Neural crest cell (in vitro differentiated cells): ENCODE data around the gene CPNE7. TPM values are rescaled to one million over a fixed set of nuclear protein-coding genes. Genes with fewer than 3 reads are reported as not detected.
A peak's percentile ranks its signal among the peaks of the same experiment; 100 is the strongest.

Experiments
- DNase-seq: peaks from one replicate; pipeline ENCODE4 v3.0.0; 2021; ENCODE audit warnings: low read depth, mixed read lengths, low spot score
- H3K27ac Mint-ChIP-seq: one replicate; pipeline ENCODE4 v1.8.0; 2021; ENCODE audit warnings: mild to moderate bottlenecking, mixed read lengths; ENCODE audit not compliant: unreplicated experiment
- H3K27me3 Mint-ChIP-seq: 2 replicates; pipeline ENCODE4 v1.8.0; 2021; ENCODE audit warnings: low read depth, mild to moderate bottlenecking, mixed read lengths
- H3K36me3 Mint-ChIP-seq: 2 replicates; pipeline ENCODE4 v1.8.0; 2021; ENCODE audit warnings: low read depth, mild to moderate bottlenecking, mixed read lengths
- H3K4me1 Mint-ChIP-seq: 2 replicates; pipeline ENCODE4 v1.8.0; 2021; ENCODE audit warnings: mixed read lengths
- H3K4me3 Mint-ChIP-seq: one replicate; pipeline ENCODE4 v1.8.0; 2021; ENCODE audit warnings: mild to moderate bottlenecking, mixed read lengths
- H3K9me3 Mint-ChIP-seq: 2 replicates; pipeline ENCODE4 v1.8.0; 2021; ENCODE audit warnings: mixed read lengths
- CTCF ChIP-seq: fragments of 200-600 bp; sonication (generic); conservative IDR thresholded peaks from 2 replicates; pipeline ENCODE4 v1.5.0; 2021; ENCODE audit warnings: antibody characterized with exemption, mild to moderate bottlenecking
- total RNA-seq: library from RNA; stranded (reverse); gene quantifications from 2 replicates; pipeline ENCODE4 v1.2.1, GENCODE V29; 2021

Gene CPNE7
- total RNA-seq, 1 donor from 2014 or later: 2.7 TPM

- H3K36me3 Mint-ChIP-seq: no peaks in the 10 kb centered on the region
- TF ChIP-seq CTCF: no peak
- peaks cover 48% of the 10 kb centered on the region for H3K27me3 Mint-ChIP-seq
- no peaks in the 10 kb centered on the region for H3K4me1 Mint-ChIP-seq
- H3K27ac Mint-ChIP-seq: no peak overlapping the region
- no peak overlapping the region for H3K4me3 Mint-ChIP-seq
- H3K9me3 Mint-ChIP-seq: no peaks in the 10 kb centered on the region
- DNase-seq: no peak
These were observed 846 bp downstream of the CPNE7 start for GRCh38 chr16:89576153-89577054.

- Mint-ChIP-seq H3K9me3 (no peaks in the 10 kb centered on the region), H3K27me3 (peaks cover 49% of the 10 kb centered on the region), H3K4me1 (no peaks in the 10 kb centered on the region), H3K4me3 (no peak overlapping the region), H3K27ac (no peak overlapping the region), H3K36me3 (no peaks in the 10 kb centered on the region)
- no peak for DNase-seq
- no peak for TF ChIP-seq CTCF
These were observed 1.6 kb downstream of the CPNE7 start for GRCh38 chr16:89577055-89577759.

DNA sequence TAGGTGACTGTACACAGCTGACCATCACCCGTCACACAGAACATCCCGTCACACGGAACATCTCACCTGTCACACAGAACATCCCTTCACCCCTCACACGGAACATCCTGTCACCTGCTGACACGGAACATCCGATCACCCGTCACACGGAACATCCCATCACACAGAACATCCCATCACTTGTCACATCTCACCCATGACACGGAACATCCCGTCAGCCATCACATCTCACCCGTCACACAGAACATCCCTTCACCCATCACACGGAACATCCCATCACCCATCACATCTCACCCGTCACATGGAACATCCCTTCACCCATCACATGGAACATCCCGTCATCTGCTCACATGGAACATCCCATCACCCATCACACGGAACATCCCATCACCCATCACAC, 3.8 kb downstream of the CPNE7 start:
- TF ChIP-seq CTCF: no peak
- H3K4me1 Mint-ChIP-seq: no peaks in the 10 kb centered on the region
- no peaks in the 10 kb centered on the region for H3K36me3 Mint-ChIP-seq
- no peak for DNase-seq
- no peak overlapping the region for H3K4me3 Mint-ChIP-seq
- H3K27me3 Mint-ChIP-seq: peaks cover 32% of the 10 kb centered on the region
- H3K27ac Mint-ChIP-seq: no peak overlapping the region
- no peaks in the 10 kb centered on the region for H3K9me3 Mint-ChIP-seq

DNA sequence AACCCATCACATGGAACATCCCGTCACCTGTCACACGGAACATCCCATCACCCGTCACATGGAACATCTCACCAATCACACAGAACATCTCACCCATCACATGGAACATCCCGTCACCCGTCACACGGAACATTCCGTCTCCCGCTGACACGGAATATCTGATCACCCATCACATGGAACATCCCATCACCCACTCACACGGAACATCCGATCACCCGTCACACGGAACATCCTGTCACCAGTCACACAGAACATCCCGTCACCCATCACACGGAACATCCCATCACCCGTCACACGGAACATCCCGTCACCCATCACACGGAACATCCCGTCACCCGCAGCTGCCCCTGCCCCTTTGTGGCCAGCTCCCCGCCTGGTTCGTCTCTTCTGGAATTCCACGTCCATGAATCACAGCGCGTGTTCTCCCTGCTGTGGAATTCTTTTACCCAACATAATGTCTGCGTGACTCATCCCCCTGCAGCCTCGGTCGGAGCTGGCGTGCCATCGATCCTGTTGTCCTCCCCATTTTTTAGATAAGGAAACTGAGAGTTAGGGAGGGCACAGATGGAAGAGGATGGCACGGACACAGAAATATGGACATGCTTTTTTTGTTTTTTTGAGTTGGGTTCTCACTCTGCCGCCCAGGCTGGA, 5.6 kb downstream of the CPNE7 start:
- no peak for DNase-seq
- Mint-ChIP-seq H3K9me3 (no peaks in the 10 kb centered on the region), H3K27ac (no peak overlapping the region), H3K27me3 (peaks cover 25% of the 10 kb centered on the region), H3K4me3 (no peak overlapping the region), H3K4me1 (no peaks in the 10 kb centered on the region), H3K36me3 (no peaks in the 10 kb centered on the region)
- TF ChIP-seq CTCF: no peak

DNA sequence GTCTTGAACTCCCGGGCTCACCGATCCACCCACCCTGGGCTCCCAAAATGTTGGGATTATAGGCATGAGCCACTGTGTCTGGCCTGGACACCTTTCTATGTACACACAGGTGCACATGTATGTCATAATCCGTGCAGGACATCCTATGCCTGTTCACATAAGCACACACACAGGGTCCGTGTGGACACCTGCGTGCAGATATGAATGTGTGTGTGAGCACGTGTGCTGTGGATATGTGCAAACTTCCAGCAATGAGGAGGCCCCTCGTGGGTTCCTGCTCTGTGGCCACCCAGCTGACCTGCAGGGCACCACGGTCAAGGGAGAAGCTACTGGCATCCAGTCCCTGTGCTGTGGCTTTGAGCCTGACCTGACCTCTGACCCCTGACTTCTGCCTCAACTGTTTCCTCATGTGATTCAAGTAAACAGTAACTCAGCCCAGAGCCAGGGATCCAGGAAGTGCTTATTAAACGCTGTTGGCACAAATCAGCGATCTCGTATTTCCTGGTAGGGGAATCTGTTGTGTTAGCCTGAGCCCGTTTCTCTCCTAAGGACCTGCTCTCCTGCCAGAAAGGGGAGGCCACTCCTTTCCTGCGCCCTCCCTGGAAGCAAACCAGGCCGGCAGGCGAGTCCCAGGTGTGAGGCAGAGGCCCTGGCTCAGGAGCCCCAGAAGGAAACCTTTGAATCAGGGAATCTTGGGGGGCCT, 6.5 kb downstream of the CPNE7 start:
- peaks cover 22% of the 10 kb centered on the region for H3K27me3 Mint-ChIP-seq
- no peak for TF ChIP-seq CTCF
- H3K36me3 Mint-ChIP-seq: no peaks in the 10 kb centered on the region
- no peaks in the 10 kb centered on the region for H3K9me3 Mint-ChIP-seq
- no peak overlapping the region for H3K27ac Mint-ChIP-seq
- H3K4me3 Mint-ChIP-seq: peak overlapping the region; percentile 47
- DNase-seq: no peak
- no peaks in the 10 kb centered on the region for H3K4me1 Mint-ChIP-seq
